Adipose tissue (tissue), 3 donors: ENCODE data around the gene OSBPL3. TPM values are rescaled to one million over a fixed set of nuclear protein-coding genes. Genes with fewer than 3 reads are reported as not detected.

Experiments used
- H3K27ac ChIP-seq: one replicate; pipeline ENCODE4 v1.5.1; 2013; ENCODE audit warnings: low read depth, low read length
- WGBS, 3 donors: extraction: QIAGEN DNeasy Blood & Tissue Kit; methylation state at CpG; one replicate each; pipeline ENCODE4 v1.1.7; 2013; 5-methylcytosine and 5-hydroxymethylcytosine counted together
- polyA plus RNA-seq, 3 donors: library from polyadenylated mRNA; stranded (reverse); fragments of 200-250 nt; gene quantifications; one replicate each; pipeline ENCODE4 v1.2.3, GENCODE V29; 2013
- donor health status: healthy with polysubstance abuse.
- donor health status: Bipolar disorder and iron deficiency.
- donor health status: healthy.

The OSBPL3 gene
- polyA plus RNA-seq, 3 donors, result 0.71 to 1.2 (median 0.79) TPM

GRCh38 chr7:24964191-24964590 lies 15.8 kb downstream of the OSBPL3 start:
- no peak overlapping the region for H3K27ac ChIP-seq
- WGBS, 3 donors, result 85 to 95% (median 85%) methylated on average over 2 of the region's 2 CpGs

DNA sequence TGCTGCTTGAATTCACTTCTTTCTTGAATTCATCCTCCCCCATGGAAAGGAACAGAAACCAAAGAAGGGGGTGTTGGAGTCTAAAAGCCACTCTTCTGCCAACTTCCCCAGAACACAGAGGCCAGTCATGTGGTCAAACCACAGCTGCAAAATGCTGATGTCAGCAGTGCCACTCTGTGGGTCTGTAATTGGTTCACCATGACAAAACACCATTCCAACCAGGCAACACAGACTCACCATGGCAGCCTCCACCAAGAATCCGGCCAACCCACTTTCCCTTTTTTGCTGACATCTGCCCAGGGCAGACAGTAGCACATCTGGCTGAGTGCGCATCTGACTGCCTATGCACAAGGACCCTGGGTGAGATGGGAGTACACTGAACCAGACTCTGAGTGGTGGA lies 16.8 kb downstream of the OSBPL3 start:
- H3K27ac ChIP-seq, result no peak overlapping the region
- 80 to 94% (median 85%) methylated on average over 2 of the region's 2 CpGs for WGBS, 3 donors

DNA sequence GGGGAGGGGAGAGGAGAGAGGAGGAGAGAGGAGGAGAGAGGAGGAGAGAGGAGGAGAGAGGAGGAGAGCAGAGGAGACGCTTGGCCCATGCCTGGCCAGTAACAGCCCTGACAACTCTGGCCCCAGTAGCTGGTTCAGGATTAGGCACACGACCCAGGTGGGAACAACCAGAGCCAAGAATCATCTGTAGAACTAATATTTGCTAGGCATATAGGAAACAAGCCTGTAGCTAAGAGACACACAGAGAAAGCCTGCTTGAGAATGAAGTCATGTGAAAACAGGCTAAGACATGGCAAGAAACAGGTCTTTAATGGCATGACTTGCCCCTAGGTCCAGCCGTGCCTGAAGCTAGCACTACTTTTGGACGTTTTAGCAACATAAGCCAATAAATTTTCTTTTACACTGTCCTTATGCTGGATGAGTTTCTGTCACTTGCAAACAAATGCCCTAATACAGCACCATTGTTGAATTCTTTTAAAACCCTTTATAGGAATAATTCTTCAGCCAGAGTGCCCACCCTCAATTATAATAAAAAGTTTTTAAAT lies 17.5 kb downstream of the OSBPL3 start:
- WGBS, 3 donors, result 74 to 84% (median 78%) methylated on average over 4 of the region's 4 CpGs
- H3K27ac ChIP-seq, result no peak overlapping the region

DNA sequence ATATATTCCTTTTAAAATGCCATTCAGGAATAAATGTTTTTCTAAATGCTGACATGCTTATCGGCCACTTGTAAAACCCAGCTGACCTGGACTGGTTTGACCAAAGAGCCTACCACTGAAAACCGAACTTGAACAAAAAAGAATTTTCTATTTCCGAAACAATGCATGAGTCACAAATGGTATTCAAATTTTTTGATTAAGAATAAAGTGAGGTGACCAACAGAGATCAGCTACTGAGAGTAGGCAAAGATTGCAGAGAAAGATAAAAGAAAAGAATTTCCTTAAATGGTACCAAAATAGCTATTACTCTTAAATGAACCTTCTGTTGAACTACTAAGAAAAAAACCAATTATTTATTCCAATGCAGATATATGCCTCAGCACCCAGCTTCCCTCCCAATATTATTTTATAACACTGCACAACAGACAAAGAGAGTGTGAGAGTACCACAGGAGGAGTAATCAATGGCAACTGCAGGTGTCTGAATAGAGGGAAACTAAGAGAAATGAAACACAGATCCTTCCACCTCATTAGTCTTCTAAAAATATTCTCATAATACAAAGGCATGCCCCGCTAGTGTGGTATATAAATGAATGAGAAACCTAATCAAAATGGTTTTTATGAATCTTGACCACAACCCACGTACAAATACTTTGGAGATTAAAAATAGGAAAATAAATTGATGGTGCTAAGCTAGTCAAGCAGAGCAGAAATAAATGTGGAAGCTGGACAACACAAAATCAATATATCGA lies 20.1 kb downstream of the OSBPL3 start:
- WGBS, 3 donors, result 92 to 96% (median 94%) methylated on average over 6 of the region's 6 CpGs
- no peak overlapping the region for H3K27ac ChIP-seq

DNA sequence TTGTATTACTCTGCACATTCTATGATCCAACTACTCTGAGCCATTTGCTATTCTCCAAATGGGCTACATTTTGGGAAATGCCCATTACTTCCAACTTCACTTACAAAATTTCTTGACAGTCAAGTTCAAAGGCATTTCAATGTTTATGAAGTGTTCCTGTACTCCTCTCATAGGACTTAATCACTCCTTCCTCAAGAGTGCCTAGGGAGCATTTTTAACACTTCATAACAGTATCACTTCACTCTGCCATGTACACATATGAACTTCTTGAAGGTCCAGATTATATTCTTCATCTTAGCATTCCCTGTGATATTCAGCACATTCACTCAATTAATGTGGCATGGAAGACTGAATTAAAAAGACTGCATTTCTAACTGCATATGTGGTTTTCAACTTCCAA lies 21.6 kb downstream of the OSBPL3 start:
- no peak overlapping the region for H3K27ac ChIP-seq

- no peak overlapping the region for H3K27ac ChIP-seq
- WGBS, 3 donors, result 87 to 94% (median 89%) methylated on average over 3 of the region's 3 CpGs
These were observed 24.0 kb downstream of the OSBPL3 start for GRCh38 chr7:24956021-24956420.

- no peak overlapping the region for H3K27ac ChIP-seq
- WGBS, 3 donors, result 97 to 100% (median 98%) methylated on average over 1 of the region's 1 CpG
These were observed 24.7 kb downstream of the OSBPL3 start for GRCh38 chr7:24955313-24955712.

DNA sequence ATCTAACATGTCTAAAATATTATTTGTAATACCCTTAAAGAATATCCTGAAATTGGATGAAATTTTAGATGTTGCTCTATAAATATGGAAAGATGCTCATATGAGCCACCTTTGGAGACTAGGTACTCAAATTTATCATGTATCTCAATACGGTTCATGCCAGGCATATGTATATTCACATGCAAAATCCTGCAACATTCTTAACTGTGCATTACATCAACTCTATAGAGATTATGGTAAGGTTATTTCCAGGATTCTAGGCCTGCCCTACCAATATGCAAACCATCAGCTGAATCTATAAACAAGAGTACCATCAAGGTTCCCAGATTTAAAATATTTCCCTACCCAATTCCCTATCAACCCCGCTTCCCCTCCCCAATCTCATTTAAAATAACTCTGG lies 27.5 kb downstream of the OSBPL3 start:
- H3K27ac ChIP-seq, result no peak overlapping the region
- WGBS, 3 donors, result 89 to 96% (median 94%) methylated on average over 2 of the region's 2 CpGs

DNA sequence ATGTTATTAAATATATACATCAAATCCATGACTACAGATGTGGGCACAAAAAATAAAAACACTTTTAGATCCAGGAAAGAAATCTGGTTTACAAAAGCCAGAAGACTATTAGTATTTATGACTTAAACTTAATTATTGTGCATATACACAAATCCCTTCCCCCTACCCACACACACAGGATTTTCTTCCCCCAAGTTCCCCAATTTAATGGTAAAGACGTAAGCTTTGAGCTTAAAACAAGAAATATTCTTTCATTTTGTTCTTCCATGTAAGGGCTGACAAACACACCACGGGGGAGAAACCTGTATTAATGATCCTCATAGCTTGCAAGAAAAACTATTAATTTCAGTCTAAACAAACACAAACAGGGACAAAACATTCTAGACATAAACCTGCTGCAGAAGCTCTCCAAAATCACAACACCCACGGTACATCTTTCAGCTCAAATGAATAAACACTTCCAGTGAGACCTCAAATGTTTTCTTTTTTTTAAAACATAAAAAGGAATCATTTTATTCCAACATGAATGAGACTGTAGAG lies 28.5 kb downstream of the OSBPL3 start:
- 49 to 76% (median 52%) methylated on average over 3 of the region's 3 CpGs for WGBS, 3 donors
- no peak overlapping the region for H3K27ac ChIP-seq

GRCh38 chr7:24949884-24950283 lies 30.1 kb downstream of the OSBPL3 start:
- no peak overlapping the region for H3K27ac ChIP-seq
- WGBS, 3 donors, result 0 to 76% (median 46%) methylated on average over 1 of the region's 1 CpG

GRCh38 chr7:24948739-24949138 lies 31.2 kb downstream of the OSBPL3 start:
- WGBS, 3 donors, result 77 to 81% (median 79%) methylated on average over 4 of the region's 4 CpGs
- no peak overlapping the region for H3K27ac ChIP-seq

- WGBS, 3 donors, result 79 to 94% (median 85%) methylated on average over 1 of the region's 1 CpG
- no peak overlapping the region for H3K27ac ChIP-seq
These were observed 33.5 kb downstream of the OSBPL3 start for GRCh38 chr7:24946467-24946866.

DNA sequence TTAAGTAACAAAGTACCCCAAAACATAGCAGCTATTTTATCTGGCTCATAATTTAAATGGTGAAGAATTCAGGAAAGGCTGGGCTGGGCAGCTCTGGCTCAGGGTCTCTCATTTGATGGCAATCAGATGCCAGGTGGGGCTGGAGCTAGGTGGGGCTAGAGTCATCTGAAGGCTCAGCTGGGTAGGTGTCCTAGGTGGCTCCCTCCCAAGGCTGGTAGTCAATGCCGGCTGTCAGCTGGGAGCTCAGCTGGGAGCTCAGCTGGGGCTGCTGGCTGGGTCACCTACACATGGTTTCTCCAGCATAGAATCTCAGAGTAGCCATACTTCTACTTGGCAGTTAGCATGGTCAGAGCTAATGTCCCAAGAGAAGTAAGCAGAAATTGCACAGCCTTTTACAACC lies 34.1 kb downstream of the OSBPL3 start:
- 0% methylated on average over 1 of the region's 1 CpG for WGBS, 3 donors
- H3K27ac ChIP-seq, result no peak overlapping the region

- 82 to 88% (median 86%) methylated on average over 5 of the region's 5 CpGs for WGBS, 3 donors
These were observed 36.7 kb downstream of the OSBPL3 start for GRCh38 chr7:24943096-24943948.

GRCh38 chr7:24942226-24942625 lies 37.8 kb downstream of the OSBPL3 start:
- 90 to 93% (median 92%) methylated on average over 5 of the region's 5 CpGs for WGBS, 3 donors

More at GRCh38 chr7:24943096-24943948, 36.7 kb downstream of the OSBPL3 start:
- no peak overlapping the region for H3K27ac ChIP-seq

DNA sequence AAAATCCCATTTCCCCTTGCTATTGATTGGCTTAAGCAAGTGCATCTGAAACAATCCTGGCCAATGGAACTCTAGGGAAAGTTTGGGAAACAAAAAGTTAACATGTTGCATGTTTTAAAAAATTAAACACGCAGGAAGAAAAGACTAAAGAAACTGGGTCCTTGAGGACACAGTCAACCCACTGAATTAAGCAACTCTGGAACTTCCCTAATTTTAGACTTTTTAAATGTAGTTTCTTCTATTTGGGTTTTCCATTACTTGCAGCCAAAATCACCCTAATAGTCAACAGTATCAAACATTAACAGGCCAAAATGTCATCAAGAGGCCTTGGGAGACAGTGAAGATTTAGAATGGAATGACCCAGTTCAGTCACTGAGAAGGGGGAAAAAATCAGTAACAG lies 40.6 kb downstream of the OSBPL3 start:
- 42 to 97% (median 45%) methylated on average over 1 of the region's 1 CpG for WGBS, 3 donors
- H3K27ac ChIP-seq, result no peak overlapping the region

More at GRCh38 chr7:24942226-24942625, 37.8 kb downstream of the OSBPL3 start:
- no peak overlapping the region for H3K27ac ChIP-seq

- WGBS, 3 donors, result 72 to 86% (median 78%) methylated on average over 3 of the region's 3 CpGs
These were observed 43.7 kb downstream of the OSBPL3 start for GRCh38 chr7:24936121-24936824.

GRCh38 chr7:24933298-24933697 lies 46.7 kb downstream of the OSBPL3 start:
- H3K27ac ChIP-seq, result no peak overlapping the region
- 89 to 96% (median 91%) methylated on average over 2 of the region's 2 CpGs for WGBS, 3 donors

More at GRCh38 chr7:24936121-24936824, 43.7 kb downstream of the OSBPL3 start:
- H3K27ac ChIP-seq, result no peak overlapping the region
